IMR-90 (cell line): ENCODE data around the gene CDHR2. TPM values are rescaled to one million over a fixed set of nuclear protein-coding genes. Genes with fewer than 3 reads are reported as not detected.

Experiments
- ATAC-seq: fragments of 200-7000 bp; cut with Tn5 transposase; 2 replicates; pipeline ENCODE4 v1.9.1; 2020; ENCODE audit warnings: low read depth, mild to moderate bottlenecking, moderate library complexity
- BruUV-seq: library from RNA; stranded (reverse); fragments of 400-500 nt; replicated peaks from 2 replicates; lab custom pipeline; 2021; lab: Mats Ljungman, UMichigan
- CTCF ChIA-PET: fragments of 300-600 bp; formaldehyde crosslinking; extraction: SDS; loops from one replicate; lab custom pipeline; 2021; ENCODE audit warnings: antibody characterized with exemption; lab: Yijun Ruan, JAX
- POLR2A ChIA-PET: fragments of 300-600 bp; sonication (Branson Sonifier 250); formaldehyde crosslinking; loops from one replicate; lab custom pipeline; 2022; ENCODE audit warnings: antibody characterized with exemption; ENCODE audit not compliant: unreplicated experiment; lab: Charles Lee
- DNase-seq: peaks from one replicate; pipeline ENCODE4 v3.0.0; 2013
- H2AFZ ChIP-seq: replicated peaks from 2 replicates; pipeline ENCODE3; 2013; ENCODE audit warnings: low read length, mild to moderate bottlenecking; ENCODE audit not compliant: poor library complexity
- H2AK5ac ChIP-seq: 2 replicates; pipeline ENCODE4 v1.6.1; 2013; ENCODE audit warnings: low read depth, low read length, inconsistent platforms
- H2AK9ac ChIP-seq: replicated peaks from 2 replicates; pipeline ENCODE3; 2013; ENCODE audit warnings: mild to moderate bottlenecking, low read depth, low read length, moderate library complexity; ENCODE audit not compliant: poor library complexity
- H2BK120ac ChIP-seq: 2 replicates; pipeline ENCODE4 v1.6.1; 2013; ENCODE audit warnings: low read depth, low read length, inconsistent platforms
- H2BK15ac ChIP-seq: 3 replicates; pipeline ENCODE4 v1.6.1; 2013; ENCODE audit warnings: low read depth, low read length, inconsistent platforms
- H2BK20ac ChIP-seq: 2 replicates; pipeline ENCODE4 v1.6.1; 2013; ENCODE audit warnings: low read depth, mild to moderate bottlenecking, inconsistent platforms, low read length, moderate library complexity
- H2BK5ac ChIP-seq: 2 replicates; pipeline ENCODE4 v1.6.1; 2013; ENCODE audit warnings: mild to moderate bottlenecking, low read depth, low read length, inconsistent platforms; ENCODE audit not compliant: poor library complexity, severe bottlenecking
- H3K14ac ChIP-seq: replicated peaks from 2 replicates; pipeline ENCODE4 v1.6.1; 2013; ENCODE audit warnings: low read depth, low read length, inconsistent platforms
- H3K18ac ChIP-seq: 2 replicates; pipeline ENCODE4 v1.6.1; 2013; ENCODE audit warnings: low read depth, low read length, control low read depth
- H3K23ac ChIP-seq: 2 replicates; pipeline ENCODE4 v1.6.1; 2013; ENCODE audit warnings: low read depth, low read length, inconsistent platforms
- H3K27ac ChIP-seq: 2 replicates; pipeline ENCODE4 v1.5.1; 2013; ENCODE audit warnings: mild to moderate bottlenecking, control low read depth, low read length; ENCODE audit not compliant: insufficient read depth
- H3K27me3 ChIP-seq: 2 replicates; pipeline ENCODE4 v1.6.1; 2013; ENCODE audit warnings: low read length; ENCODE audit not compliant: control insufficient read depth, insufficient read depth
- H3K36me3 ChIP-seq: 2 replicates; pipeline ENCODE4 v1.6.1; 2013; ENCODE audit warnings: low read length, mixed read lengths; ENCODE audit not compliant: control insufficient read depth, insufficient read depth
- H3K4ac ChIP-seq: 2 replicates; pipeline ENCODE4 v1.6.1; 2013; ENCODE audit warnings: low read depth, low read length, inconsistent platforms
- H3K4me1 ChIP-seq: 2 replicates; pipeline ENCODE4 v1.6.1; 2013; ENCODE audit warnings: low read length, mixed read lengths; ENCODE audit not compliant: control insufficient read depth, insufficient read depth
- H3K4me2 ChIP-seq: 2 replicates; pipeline ENCODE4 v1.6.1; 2013; ENCODE audit warnings: low read depth, mild to moderate bottlenecking, control low read depth, low read length, moderate library complexity
- H3K4me3 ChIP-seq: 2 replicates; pipeline ENCODE4 v1.5.1; 2013; ENCODE audit warnings: low read depth, mild to moderate bottlenecking, control low read depth, low read length, moderate library complexity; ENCODE audit not compliant: insufficient read depth
- H3K56ac ChIP-seq: 2 replicates; pipeline ENCODE4 v1.6.1; 2013; ENCODE audit warnings: low read length, inconsistent platforms; ENCODE audit not compliant: insufficient read depth; ENCODE audit errors: extremely low read depth
- H3K79me1 ChIP-seq, 2 experiments: 2 replicates each; pipeline ENCODE4 v1.6.1; 2013; ENCODE audit warnings: low read length in 2 of 2, inconsistent platforms in 1 of 2, low read depth in 1 of 2
- H3K9ac ChIP-seq: 2 replicates; pipeline ENCODE4 v1.6.1; 2013; ENCODE audit warnings: low read depth, low read length, control low read depth
- H3K9me1 ChIP-seq: 2 replicates; pipeline ENCODE4 v1.6.1; 2013; ENCODE audit warnings: low read length, inconsistent platforms; ENCODE audit not compliant: insufficient read depth
- H3K9me3 ChIP-seq: 2 replicates; pipeline ENCODE4 v1.6.1; 2013; ENCODE audit warnings: low read length; ENCODE audit not compliant: control insufficient read depth, insufficient read depth
- H4K20me1 ChIP-seq: 2 replicates; pipeline ENCODE4 v1.6.1; 2013; ENCODE audit warnings: low read length, inconsistent platforms; ENCODE audit not compliant: insufficient read depth
- H4K5ac ChIP-seq: 2 replicates; pipeline ENCODE4 v1.6.1; 2013; ENCODE audit warnings: mild to moderate bottlenecking, low read depth, low read length, control low read depth
- H4K8ac ChIP-seq, 2 experiments: 2 replicates each; pipeline ENCODE4 v1.6.1; 2013; ENCODE audit warnings: low read depth in 2 of 2, low read length in 2 of 2, control low read depth in 1 of 2, inconsistent platforms in 1 of 2
- H4K91ac ChIP-seq: 2 replicates; pipeline ENCODE4 v1.6.1; 2013; ENCODE audit warnings: low read depth, low read length, inconsistent platforms; ENCODE audit not compliant: insufficient read depth
- BHLHE40 ChIP-seq: fragments of 150-350 bp; IDR thresholded peaks from 2 replicates; pipeline ENCODE4 v1.6.1; 2016; ENCODE audit warnings: mild to moderate bottlenecking, low read depth, low read length
- CEBPB ChIP-seq: IDR thresholded peaks from 2 replicates; pipeline ENCODE4 v1.6.1; 2012; ENCODE audit warnings: low read depth, low read length, improper control_type of control experiment
- CHD1 ChIP-seq: IDR thresholded peaks from 2 replicates; pipeline ENCODE4 v1.6.1; 2012; ENCODE audit warnings: low read depth, low read length, improper control_type of control experiment
- ELK1 ChIP-seq: fragments of 150-350 bp; IDR thresholded peaks from 2 replicates; pipeline ENCODE4 v1.6.1; 2016; ENCODE audit warnings: low read depth, mild to moderate bottlenecking, low read length, moderate library complexity, borderline replicate concordance
- FOS ChIP-seq: fragments of 150-350 bp; IDR thresholded peaks from 2 replicates; pipeline ENCODE4 v1.6.1; 2016; ENCODE audit warnings: low read depth, low read length
- MAFK ChIP-seq: IDR thresholded peaks from 2 replicates; pipeline ENCODE4 v1.6.1; 2012; ENCODE audit warnings: low read depth, low read length, improper control_type of control experiment
- MAZ ChIP-seq: IDR thresholded peaks from 2 replicates; pipeline ENCODE4 v1.6.1; 2012; ENCODE audit warnings: low read depth, mild to moderate bottlenecking, low read length, improper control_type of control experiment, moderate library complexity, borderline replicate concordance
- MXI1 ChIP-seq: IDR thresholded peaks from 2 replicates; pipeline ENCODE4 v1.6.1; 2012; ENCODE audit warnings: low read depth, mild to moderate bottlenecking, low read length, moderate library complexity, borderline replicate concordance
- NFE2L2 ChIP-seq: fragments of 150-350 bp; IDR thresholded peaks from 2 replicates; pipeline ENCODE4 v1.6.1; 2016; ENCODE audit warnings: low read depth, mild to moderate bottlenecking, low read length
- POLR2A ChIP-seq: IDR thresholded peaks from 2 replicates; pipeline ENCODE4 v1.6.1; 2012; ENCODE audit warnings: mild to moderate bottlenecking, low read depth, low read length
- RAD21 ChIP-seq: IDR thresholded peaks from 2 replicates; pipeline ENCODE4 v1.6.1; 2012; ENCODE audit warnings: low read length, improper control_type of control experiment
- RCOR1 ChIP-seq: IDR thresholded peaks from 2 replicates; pipeline ENCODE4 v1.6.1; 2012; ENCODE audit warnings: mild to moderate bottlenecking, low read length, improper control_type of control experiment; ENCODE audit not compliant: insufficient replicate concordance
- RFX5 ChIP-seq: IDR thresholded peaks from 2 replicates; pipeline ENCODE4 v1.8.0; 2012; ENCODE audit warnings: low read depth, mild to moderate bottlenecking, low read length, moderate library complexity
- SMC3 ChIP-seq: fragments of 150-350 bp; IDR thresholded peaks from 2 replicates; pipeline ENCODE4 v1.6.1; 2016; ENCODE audit warnings: low read depth, mild to moderate bottlenecking, antibody characterized with exemption, low read length, moderate library complexity
- USF2 ChIP-seq: fragments of 150-350 bp; IDR thresholded peaks from 2 replicates; pipeline ENCODE4 v1.6.1; 2017; ENCODE audit warnings: mild to moderate bottlenecking, antibody characterized with exemption, low read length, low read depth
- WGBS, 2 experiments: methylation state at CpG; one replicate each; pipeline versions ENCODE4 v1.1.5 to v1.1.7; 2013; ENCODE audit warnings: missing lambda C conversion rate in 2 of 2; ENCODE audit not compliant: insufficient read length in 1 of 2; ENCODE audit errors: extremely low coverage in 2 of 2; 5-methylcytosine and 5-hydroxymethylcytosine counted together
- dilution Hi-C: fragments of 300-500 bp; cut with HindIII; formaldehyde crosslinking; loops from one replicate; pipeline ENCODE4 v1.14.3; 2018; ENCODE audit warnings: low sequenced_read_pairs; ENCODE audit not compliant: unreplicated experiment
- in situ Hi-C: fragments of 300-500 bp; cut with MboI; formaldehyde crosslinking; loops from 3 replicates; pipeline ENCODE4 v1.14.3; 2019; ENCODE audit warnings: low sequenced_read_pairs, inconsistent platforms, mixed read lengths
- intact Hi-C: fragments of 100-400 bp; cut with micrococcal nuclease; formaldehyde crosslinking; loops from 2 replicates; pipeline ENCODE4 v1.10.0; 2022
- polyA plus RNA-seq, 3 experiments: library from polyadenylated mRNA; depleted of rRNA; stranded (reverse); fragments of >200 nt; gene quantifications; 2 replicates each; pipeline ENCODE4 v1.2.3, GENCODE V29; 2012; ENCODE audit warnings: low replicate concordance in 1 of 3
- total RNA-seq: library from RNA; depleted of rRNA; stranded (reverse); fragments of >200 nt; gene quantifications from 2 replicates; pipeline ENCODE4 v1.2.3, GENCODE V29; 2012

The CDHR2 gene
- total and polyA plus RNA-seq, 2 of the 4 experiments (the other 2 are of a cell fraction), result not detected

- no peak for TF ChIP-seq RFX5
These were observed 29.1 kb upstream of the CDHR2 start (continued) for GRCh38 chr5:176519810-176520720.

- no peaks in the 10 kb centered on the region for H3K36me3 ChIP-seq
- H3K4me2 ChIP-seq, result no peak overlapping the region
- H3K9me1 ChIP-seq, result no peaks in the 10 kb centered on the region
- ATAC-seq (no peak), DNase-seq (no peak)
- no peaks in the 10 kb centered on the region for H3K9me3 ChIP-seq
- in situ Hi-C loops, result no loop called here
- TF ChIP-seq RAD21 (no peak), USF2 (no peak), SMC3 (no peak), POLR2A (no peak), NFE2L2 (no peak), CHD1 (no peak), ELK1 (no peak), RCOR1 (no peak), MXI1 (no peak), MAZ (no peak), MAFK (no peak), CEBPB (no peak), FOS (no peak), RFX5 (no peak), BHLHE40 (no peak)
- H4K8ac ChIP-seq, result no peak overlapping the region
- no peaks in the 10 kb centered on the region for H3K27me3 ChIP-seq
- CTCF ChIA-PET, result no interaction called here
- H2AK9ac ChIP-seq, result no peak overlapping the region
- no peak overlapping the region for H2BK5ac ChIP-seq
- no peak overlapping the region for H3K56ac ChIP-seq
- BruUV-seq, result no TSS peak
- POLR2A ChIA-PET, result no interaction called here
- H3K27ac ChIP-seq, result no peak overlapping the region
- H3K4me1 ChIP-seq, result no peaks in the 10 kb centered on the region
- no peak overlapping the region for H2AK5ac ChIP-seq
- no peaks in the 10 kb centered on the region for H3K79me1 ChIP-seq
- H3K18ac ChIP-seq, result no peak overlapping the region
- H2BK20ac ChIP-seq, result no peak overlapping the region
- H3K4ac ChIP-seq, result no peak overlapping the region
- no CpG with 5 or more reads among the region's 7 CpGs for WGBS, 2 experiments
- intact Hi-C loops, result no loop called here
- no peaks in the 10 kb centered on the region for H4K20me1 ChIP-seq
- H4K91ac ChIP-seq, result no peak overlapping the region
- no peak overlapping the region for H2AFZ ChIP-seq
- dilution Hi-C loops, result no loop called here
- no peak overlapping the region for H2BK120ac ChIP-seq
- H4K5ac ChIP-seq, result no peak overlapping the region
- H2BK15ac ChIP-seq, result no peak overlapping the region
- H3K4me3 ChIP-seq, result no peak overlapping the region
- H3K23ac ChIP-seq, result no peak overlapping the region; the same call in 1 of the 2 replicates
- no peak overlapping the region for H3K9ac ChIP-seq
- no peak overlapping the region for H3K14ac ChIP-seq
These were observed 27.9 kb upstream of the CDHR2 start for GRCh38 chr5:176521286-176521685.
